Panc1 (cell line): ENCODE results near the gene LDB3. TPM values are rescaled to one million over a fixed set of nuclear protein-coding genes. Genes with fewer than 3 reads are reported as not detected.

Source experiments
- ATAC-seq: fragments of 200-7000 bp; cut with Tn5 transposase; 2 replicates; pipeline ENCODE4 v1.9.1; 2020; ENCODE audit warnings: mild to moderate bottlenecking, moderate library complexity
- BruUV-seq: library from RNA; stranded (reverse); fragments of 400-500 nt; replicated peaks from 2 replicates; lab custom pipeline; 2021; lab: Mats Ljungman, UMichigan
- CTCF ChIA-PET: fragments of 300-600 bp; sonication (Branson Sonifier 250); formaldehyde crosslinking; loops from one replicate; lab custom pipeline; 2022; ENCODE audit warnings: antibody characterized with exemption; lab: Charles Lee
- POLR2A ChIA-PET: fragments of 300-600 bp; sonication (Branson Sonifier 250); formaldehyde crosslinking; loops from one replicate; lab custom pipeline; 2022; ENCODE audit warnings: antibody characterized with exemption; lab: Charles Lee
- DNase-seq: peaks from one replicate; pipeline ENCODE4 v3.0.0-alpha.2; 2010; ENCODE audit warnings: low read depth, low spot score
- H3K27ac ChIP-seq: 2 replicates; pipeline ENCODE4 v1.5.1; 2011; ENCODE audit warnings: mild to moderate bottlenecking, low read length, inconsistent platforms
- H3K27me3 ChIP-seq: fragments of 200-500 bp; sonication (Bioruptor generic); 2 replicates; pipeline ENCODE4 v1.6.0; 2014; ENCODE audit warnings: low read length, inconsistent platforms; ENCODE audit not compliant: control insufficient read depth, insufficient read depth
- H3K36me3 ChIP-seq: fragments of 200-500 bp; sonication (Bioruptor generic); 2 replicates; pipeline ENCODE4 v1.5.1; 2014; ENCODE audit warnings: inconsistent platforms, mild to moderate bottlenecking, low read length, moderate library complexity; ENCODE audit not compliant: control insufficient read depth, insufficient read depth
- H3K4me1 ChIP-seq: 2 replicates; pipeline ENCODE4 v1.5.1; 2011; ENCODE audit warnings: inconsistent platforms, mild to moderate bottlenecking, low read length, moderate library complexity; ENCODE audit not compliant: control insufficient read depth, insufficient read depth
- H3K4me3 ChIP-seq, 2 experiments: 2 replicates each; pipeline ENCODE4 v1.5.1; 2011 to 2012; ENCODE audit warnings: low read depth in 2 of 2, low read length in 2 of 2, mild to moderate bottlenecking in 2 of 2, inconsistent platforms in 1 of 2, moderate library complexity in 1 of 2
- H3K9me3 ChIP-seq: fragments of 200-500 bp; sonication (Bioruptor generic); 2 replicates; pipeline ENCODE4 v1.5.1; 2014; ENCODE audit warnings: low read depth, mild to moderate bottlenecking, inconsistent platforms, low read length, moderate library complexity; ENCODE audit not compliant: control insufficient read depth, insufficient read depth
- CTCF ChIP-seq: fragments of 450-650 bp; IDR thresholded peaks from 2 replicates; pipeline ENCODE4 v1.5.1; 2017; ENCODE audit warnings: mild to moderate bottlenecking
- POLR2AphosphoS5 ChIP-seq: IDR thresholded peaks from 2 replicates; pipeline ENCODE4 v1.6.1; 2012; ENCODE audit warnings: mild to moderate bottlenecking, low read depth, low read length, moderate library complexity
- REST ChIP-seq, 2 experiments: IDR thresholded peaks; 2 replicates each; pipeline ENCODE4 v1.6.1; 2011 to 2012; ENCODE audit warnings: low read depth in 2 of 2, control low read depth in 1 of 2, low read length in 1 of 2, mild to moderate bottlenecking in 1 of 2, moderate library complexity in 1 of 2; ENCODE audit not compliant: insufficient read depth in 1 of 2
- SIN3A ChIP-seq: IDR thresholded peaks from 2 replicates; pipeline ENCODE4 v1.6.1; 2012; ENCODE audit warnings: low read depth, mild to moderate bottlenecking, low read length, moderate library complexity, borderline replicate concordance; ENCODE audit not compliant: insufficient read depth
- TCF7L2 ChIP-seq: IDR thresholded peaks from 2 replicates; pipeline ENCODE4 v1.6.1; 2011; ENCODE audit warnings: mild to moderate bottlenecking, low read depth, low read length, inconsistent platforms
- in situ Hi-C: cut with HindIII; loops from 2 replicates; pipeline ENCODE4 v1.10.0; 2016; ENCODE audit warnings: low sequenced_read_pairs, low pct_unique_long_range_greater_than_20kb
- intact Hi-C: fragments of 100-400 bp; cut with micrococcal nuclease; formaldehyde crosslinking; loops from one replicate; pipeline ENCODE4 v1.10.0; 2022; ENCODE audit not compliant: unreplicated experiment
- total RNA-seq: library from RNA; stranded (reverse); gene quantifications from one replicate; pipeline ENCODE4 v1.2.1, GENCODE V29; 2021; ENCODE audit not compliant: unreplicated experiment

The LDB3 gene
- total RNA-seq, 1 experiment from 2014 or later: 0.15 TPM

- BruUV-seq: no TSS peak
- Histone ChIP-seq H3K27me3 (peaks cover 10% of the 10 kb centered on the region; the same call in 1 of the 2 replicates), H3K4me3 (no peak overlapping the region), H3K4me1 (peaks cover 14% of the 10 kb centered on the region; the same call in 1 of the 2 replicates), H3K9me3 (no peaks in the 10 kb centered on the region), H3K36me3 (no peaks in the 10 kb centered on the region), H3K27ac (no peak overlapping the region)
- DNase-seq (no peak), ATAC-seq (no peak)
- intact Hi-C loops: no loop called here
- CTCF ChIA-PET: no interaction called here
- no peak for TF ChIP-seq SIN3A
- TF ChIP-seq CTCF: no peak
- no peak for TF ChIP-seq POLR2AphosphoS5
- TF ChIP-seq REST (IDR thresholded peaks at IDR 0.05; ENCODE audit: insufficient read depth in 1 of 2, low read depth in 2 of 2, low read length in 1 of 2): no peak
- TF ChIP-seq TCF7L2: no peak
- in situ Hi-C loops: no loop called here
- POLR2A ChIA-PET: interaction anchor here (0.6 kb wide), 1 partner anchor 17 kb away, joined by 3 read pairs; no protein-coding TSS in a partner anchor
Observed at GRCh38 chr10:86642021-86642420, 26.3 kb upstream of the LDB3 start.

GRCh38 chr10:86642499-86642898 is 25.8 kb upstream of the LDB3 start:
- in situ Hi-C loops (no loop called here), intact Hi-C loops (no loop called here)
- TF ChIP-seq CTCF (no peak; the same call in 1 of the 2 replicates), SIN3A (no peak), TCF7L2 (no peak), POLR2AphosphoS5 (no peak), REST (IDR thresholded peaks at IDR 0.05; ENCODE audit: insufficient read depth in 1 of 2, low read depth in 2 of 2, low read length in 1 of 2) (no peak)
- H3K36me3 ChIP-seq: no peaks in the 10 kb centered on the region
- ChIA-PET CTCF (interaction anchor here (0.7 kb wide), 1 partner anchor 541 kb away, joined by 4 read pairs; no protein-coding TSS in a partner anchor), POLR2A (no interaction called here)
- H3K27ac ChIP-seq: no peak overlapping the region
- no TSS peak for BruUV-seq
- DNase-seq: no peak
- no peak overlapping the region for H3K4me3 ChIP-seq
- no peaks in the 10 kb centered on the region for H3K9me3 ChIP-seq
- peaks cover 16% of the 10 kb centered on the region; the same call in 1 of the 2 replicates for H3K4me1 ChIP-seq
- ATAC-seq: peak; percentile 78
- H3K27me3 ChIP-seq: peaks cover 10% of the 10 kb centered on the region; the same call in 1 of the 2 replicates
